ENCODE measurements around the gene ROBO3. TPM values are rescaled to one million over a fixed set of nuclear protein-coding genes. Genes with fewer than 3 reads are reported as not detected.

Gene ROBO3
- total and polyA plus RNA-seq, 2 donors (not counting 1 experiment from before 2014, with no cell fraction given): 1.0 to 7.4 TPM

GRCh38 chr11:124831897-124832296, 33.3 kb upstream of the ROBO3 start:
- H3K4me2 ChIP-seq (replicated peaks; ENCODE audit: low read depth, low read length, poor library complexity, severe bottlenecking): no peak overlapping the region
- Mint-ChIP-seq H3K27me3 (peaks cover 37% of the 10 kb centered on the region), H3K4me3 (no peak overlapping the region), H3K4me1 (peaks cover 5% of the 10 kb centered on the region), H3K9me3 (ENCODE audit: insufficient read depth) (no peaks in the 10 kb centered on the region), H3K27ac (no peak overlapping the region)
- ATAC-seq (ENCODE audit: low read depth): no peak
- WGBS (ENCODE audit: insufficient coverage): 100% methylated on average over 2 of the region's 2 CpGs
- H3K27ac ChIP-seq (ENCODE audit: low read length in 2 of 2): no peak overlapping the region
- no peak for TF ChIP-seq EZH2 (IDR thresholded peaks at IDR 0.05; ENCODE audit: borderline replicate concordance, insufficient read depth, low read depth, low read length, poor library complexity, severe bottlenecking)
- TF ChIP-seq, protein P1, sequence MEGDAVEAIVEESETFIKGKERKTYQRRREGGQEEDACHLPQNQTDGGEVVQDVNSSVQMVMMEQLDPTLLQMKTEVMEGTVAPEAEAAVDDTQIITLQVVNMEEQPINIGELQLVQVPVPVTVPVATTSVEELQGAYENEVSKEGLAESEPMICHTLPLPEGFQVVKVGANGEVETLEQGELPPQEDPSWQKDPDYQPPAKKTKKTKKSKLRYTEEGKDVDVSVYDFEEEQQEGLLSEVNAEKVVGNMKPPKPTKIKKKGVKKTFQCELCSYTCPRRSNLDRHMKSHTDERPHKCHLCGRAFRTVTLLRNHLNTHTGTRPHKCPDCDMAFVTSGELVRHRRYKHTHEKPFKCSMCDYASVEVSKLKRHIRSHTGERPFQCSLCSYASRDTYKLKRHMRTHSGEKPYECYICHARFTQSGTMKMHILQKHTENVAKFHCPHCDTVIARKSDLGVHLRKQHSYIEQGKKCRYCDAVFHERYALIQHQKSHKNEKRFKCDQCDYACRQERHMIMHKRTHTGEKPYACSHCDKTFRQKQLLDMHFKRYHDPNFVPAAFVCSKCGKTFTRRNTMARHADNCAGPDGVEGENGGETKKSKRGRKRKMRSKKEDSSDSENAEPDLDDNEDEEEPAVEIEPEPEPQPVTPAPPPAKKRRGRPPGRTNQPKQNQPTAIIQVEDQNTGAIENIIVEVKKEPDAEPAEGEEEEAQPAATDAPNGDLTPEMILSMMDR (IDR thresholded peaks at IDR 0.05): no peak
- H3K36me3 ChIP-seq (replicated peaks in 1 of 2; ENCODE audit: control extremely low read depth in 1 of 2, control insufficient read depth in 1 of 2, extremely low read depth in 1 of 2, insufficient read depth in 2 of 2, low read length in 1 of 2): no peaks in the 10 kb centered on the region
- no peaks in the 10 kb centered on the region for H3K79me2 ChIP-seq (ENCODE audit: control insufficient read depth, insufficient read depth, low read length)
- ChIA-PET CTCF (interaction anchor here (10.0 kb wide), 1 partner anchor 161 kb away, joined by 155 read pairs; the partner anchor contains the start of genes SIAE and SPA17), POLR2A (no interaction called here)
- no peaks in the 10 kb centered on the region for H4K20me1 ChIP-seq (ENCODE audit: control insufficient read depth, insufficient read depth, low read length, poor library complexity, severe bottlenecking)
- H2AFZ ChIP-seq (ENCODE audit: insufficient read depth, low read depth, low read length, poor library complexity, severe bottlenecking): no peak overlapping the region
- no peaks in the 10 kb centered on the region for H3K9me3 ChIP-seq (ENCODE audit: control extremely low read depth in 1 of 3, control insufficient read depth in 2 of 3, insufficient read depth in 1 of 3, low read length in 2 of 3)
- H3K27me3 ChIP-seq (replicated peaks in 1 of 4; ENCODE audit: control extremely low read depth in 1 of 4, control insufficient read depth in 3 of 4, insufficient read depth in 4 of 4, low read length in 3 of 4): peaks cover 0 to 8% (median 3%) of the 10 kb centered on the region in 4 experiments
- no peak overlapping the region for H3K9ac ChIP-seq (ENCODE audit: low read length)
- intact Hi-C loops (cut with micrococcal nuclease): no loop called here
- DNase-seq: no peak
- peaks cover 4 to 7% of the 10 kb centered on the region in 2 donors for H3K4me1 ChIP-seq (ENCODE audit: control insufficient read depth in 2 of 2, insufficient read depth in 2 of 2, low read length in 2 of 2)
- no peak overlapping the region for H3K4me3 ChIP-seq (ENCODE audit: control extremely low read depth in 1 of 5, extremely low read depth in 1 of 5, insufficient read depth in 1 of 5, low read depth in 2 of 5, low read length in 4 of 5)

DNA sequence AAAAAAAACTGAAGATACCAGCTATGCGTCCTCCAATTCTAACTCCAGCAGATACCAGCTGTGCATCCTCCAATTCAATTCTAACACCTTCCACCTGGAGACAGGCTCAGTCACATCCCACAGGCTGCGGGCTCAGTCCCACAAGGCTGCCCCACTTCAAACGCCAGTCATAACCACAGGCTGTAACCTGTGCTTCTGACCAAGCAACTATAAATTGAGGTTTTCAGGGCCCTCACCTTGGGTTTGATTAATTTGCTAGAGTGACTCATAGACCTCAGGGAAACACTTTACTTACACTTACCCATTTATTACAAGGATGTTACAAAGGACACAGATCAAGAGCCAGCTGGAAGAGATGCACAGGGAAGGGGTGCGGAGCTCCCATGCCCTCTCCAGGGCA, 32.7 kb upstream of the ROBO3 start:
- Histone ChIP-seq H2AFZ (ENCODE audit: insufficient read depth, low read depth, low read length, poor library complexity, severe bottlenecking) (no peak overlapping the region), H3K27me3 (replicated peaks in 1 of 4; ENCODE audit: control extremely low read depth in 1 of 4, control insufficient read depth in 3 of 4, insufficient read depth in 4 of 4, low read length in 3 of 4) (peaks cover 0 to 14% (median 4%) of the 10 kb centered on the region in 4 experiments), H3K4me2 (replicated peaks; ENCODE audit: low read depth, low read length, poor library complexity, severe bottlenecking) (no peak overlapping the region), H3K4me1 (ENCODE audit: control insufficient read depth in 2 of 2, insufficient read depth in 2 of 2, low read length in 2 of 2) (peaks cover 4 to 10% of the 10 kb centered on the region in 2 donors), H4K20me1 (ENCODE audit: control insufficient read depth, insufficient read depth, low read length, poor library complexity, severe bottlenecking) (no peaks in the 10 kb centered on the region), H3K79me2 (ENCODE audit: control insufficient read depth, insufficient read depth, low read length) (no peaks in the 10 kb centered on the region), H3K36me3 (replicated peaks in 1 of 2; ENCODE audit: control extremely low read depth in 1 of 2, control insufficient read depth in 1 of 2, extremely low read depth in 1 of 2, insufficient read depth in 2 of 2, low read length in 1 of 2) (no peaks in the 10 kb centered on the region), H3K27ac (ENCODE audit: low read length in 2 of 2) (no peak overlapping the region), H3K4me3 (ENCODE audit: control extremely low read depth in 1 of 5, extremely low read depth in 1 of 5, insufficient read depth in 1 of 5, low read depth in 2 of 5, low read length in 4 of 5) (no peak overlapping the region), H3K9ac (ENCODE audit: low read length) (no peak overlapping the region), H3K9me3 (ENCODE audit: control extremely low read depth in 1 of 3, control insufficient read depth in 2 of 3, insufficient read depth in 1 of 3, low read length in 2 of 3) (no peaks in the 10 kb centered on the region)
- H3K27me3 Mint-ChIP-seq: peaks cover 36% of the 10 kb centered on the region
- no peak for TF ChIP-seq EZH2 (IDR thresholded peaks at IDR 0.05; ENCODE audit: borderline replicate concordance, insufficient read depth, low read depth, low read length, poor library complexity, severe bottlenecking)
- TF ChIP-seq, protein P1 (IDR thresholded peaks at IDR 0.05): no peak
- CTCF ChIA-PET: interaction anchor here (0.8 to 10.0 kb wide), 7 partner anchors 31 to 189 kb away, joined by 3 to 155 read pairs (median 3); partner anchors contain the start of genes SIAE and SPA17
- H3K4me3 Mint-ChIP-seq: no peak overlapping the region
- WGBS (ENCODE audit: insufficient coverage): 76% methylated on average over 4 of the region's 4 CpGs
- peaks cover 7% of the 10 kb centered on the region for H3K4me1 Mint-ChIP-seq
- DNase-seq (no peak), ATAC-seq (ENCODE audit: low read depth) (no peak)
- POLR2A ChIA-PET: no interaction called here
- intact Hi-C loops (cut with micrococcal nuclease): no loop called here
- H3K9me3 Mint-ChIP-seq (ENCODE audit: insufficient read depth): no peaks in the 10 kb centered on the region
- H3K27ac Mint-ChIP-seq: no peak overlapping the region
